T-helper 2 cell treated with Interferon-gamma antibody and Interleukin-4, amounts not matched to agents 100 ng/mL and 5 ng/mL, for 36 hours (primary cell): ENCODE data around the gene AKT3. TPM values are rescaled to one million over a fixed set of nuclear protein-coding genes. Genes with fewer than 3 reads are reported as not detected.

Experiments used
- intact Hi-C: fragments of 100-400 bp; cut with micrococcal nuclease; formaldehyde crosslinking; loops from one replicate; pipeline ENCODE4 v1.15.1; 2023
- total RNA-seq: library from RNA; stranded (reverse); gene quantifications from 2 replicates; pipeline ENCODE4 v1.2.3, GENCODE V29; 2022

AKT3 gene
- total RNA-seq, 1 donor from 2014 or later = 23.2 TPM

DNA sequence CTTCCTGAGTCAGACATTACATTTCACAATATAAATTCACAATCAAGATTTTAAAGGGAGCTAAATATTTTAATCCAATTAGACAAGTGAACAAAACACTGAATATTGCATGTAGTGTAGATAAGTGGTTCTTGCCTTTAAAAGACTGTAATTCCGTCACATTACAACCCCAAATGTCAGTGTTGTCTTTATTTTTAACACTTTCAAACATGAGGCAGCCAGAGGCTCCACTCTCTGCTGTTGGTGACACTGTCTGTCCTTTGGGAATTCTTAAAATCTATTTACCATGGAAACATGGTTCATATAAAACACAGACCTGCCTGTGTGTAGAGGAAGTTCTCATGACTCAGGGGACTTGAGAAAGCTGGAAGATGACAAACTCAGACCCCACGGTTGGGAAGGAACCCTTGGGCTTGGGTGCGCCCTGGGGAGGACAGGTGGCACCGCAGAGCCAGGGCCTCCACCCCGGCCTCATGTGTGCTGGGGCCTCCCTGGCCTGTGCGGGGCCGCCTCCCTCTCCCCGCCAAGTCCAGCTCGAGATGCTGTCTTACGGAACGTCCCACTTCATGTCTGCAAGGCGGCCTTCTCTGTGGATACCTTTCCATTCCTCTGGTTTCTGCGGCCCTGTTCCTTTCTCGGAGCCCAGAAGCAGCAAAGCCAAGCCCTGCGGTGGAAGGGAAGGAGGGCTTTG lies 355.2 kb downstream of the AKT3 start:
- intact Hi-C loops = no loop called here

DNA sequence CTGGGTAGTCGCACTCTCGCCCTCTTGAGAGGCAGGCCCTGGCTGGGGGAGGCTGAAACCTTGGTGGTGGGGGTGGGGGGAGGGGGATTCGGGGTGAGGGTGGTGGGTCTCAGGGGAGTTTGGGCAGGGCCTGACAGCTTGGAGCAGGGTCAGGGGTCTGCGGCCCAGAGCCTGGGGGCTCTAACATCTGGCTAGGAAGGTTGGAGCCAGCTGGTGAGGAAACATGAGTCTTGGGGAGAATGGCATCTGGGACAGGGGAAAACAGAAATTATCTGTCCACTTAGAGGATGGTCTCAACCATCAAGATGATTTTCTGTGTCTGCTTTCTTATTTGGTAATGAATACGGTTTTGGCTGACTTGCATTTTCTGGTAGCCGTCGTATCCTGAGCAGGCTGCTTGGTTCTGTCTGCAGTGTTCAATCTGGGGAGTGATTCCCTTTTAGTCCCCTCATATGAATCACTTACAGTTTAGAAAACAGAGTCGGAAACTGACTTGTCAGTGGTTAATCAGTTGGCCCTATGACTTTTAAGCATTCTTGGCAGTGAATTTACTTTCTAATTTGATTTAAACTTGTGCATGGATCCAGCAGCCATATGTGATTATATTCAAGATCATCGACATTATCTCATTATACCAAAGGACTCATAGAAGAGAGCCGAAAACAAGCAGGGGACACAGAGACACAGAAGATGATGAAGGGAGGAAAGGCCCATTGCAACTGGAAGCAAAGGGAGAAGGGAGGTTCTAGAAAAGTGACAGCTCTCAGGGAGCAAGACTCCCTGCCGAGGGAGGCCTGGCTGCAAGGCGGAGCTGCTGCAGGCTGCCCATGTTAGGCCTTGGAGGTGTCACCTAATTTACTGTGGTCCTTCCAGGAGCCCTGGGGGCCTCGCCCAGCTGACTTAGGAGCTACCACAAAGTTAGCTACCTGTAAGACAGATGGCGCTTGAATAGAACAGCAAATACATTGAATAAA lies 356.6 kb downstream of the AKT3 start:
- intact Hi-C loops = no loop called here

DNA sequence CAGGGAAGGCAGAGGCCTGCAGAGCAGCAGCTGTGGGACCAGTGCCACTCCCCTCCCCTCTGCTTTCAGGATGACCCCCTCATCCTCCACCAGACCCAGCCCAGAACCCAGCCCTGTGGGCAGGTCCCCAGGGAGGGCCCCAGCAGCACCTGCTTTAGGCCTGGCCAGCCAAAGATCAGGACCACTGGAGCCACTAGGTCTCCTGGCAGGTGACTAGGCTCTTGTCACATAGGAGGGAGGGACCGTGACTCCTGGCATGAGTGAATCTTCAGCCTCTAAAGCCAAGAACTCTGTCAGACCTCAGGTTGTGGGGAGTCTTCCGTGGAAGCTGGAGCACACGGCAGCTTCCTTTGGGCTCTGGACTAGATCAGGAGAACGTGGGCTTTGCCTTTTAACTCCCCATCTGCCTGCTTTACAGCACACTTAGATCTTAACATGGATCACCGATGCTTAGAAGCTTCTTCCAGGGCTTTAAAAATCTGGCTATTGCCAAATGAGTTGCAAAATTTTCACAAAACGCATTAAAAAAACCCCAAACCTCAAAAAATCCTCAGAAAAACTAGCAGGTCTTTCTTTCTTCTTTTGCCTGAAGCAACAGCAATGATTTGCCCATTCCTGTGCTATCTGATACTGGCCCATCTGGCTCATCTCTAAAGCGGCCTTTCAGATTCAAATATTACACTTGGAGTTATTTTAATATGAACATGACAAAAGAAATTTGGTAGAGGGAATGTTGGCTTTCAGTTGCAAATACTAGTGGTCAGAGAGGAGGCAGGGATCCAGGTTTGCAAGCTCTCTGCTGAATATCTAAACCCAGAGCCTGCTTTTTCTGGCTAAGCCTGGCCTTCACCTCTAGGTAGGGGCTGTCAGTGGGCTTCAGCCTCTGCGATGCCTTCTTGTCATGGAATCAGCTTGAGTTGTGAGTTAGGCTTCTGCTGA lies 359.0 kb downstream of the AKT3 start:
- intact Hi-C loops = no loop called here

DNA sequence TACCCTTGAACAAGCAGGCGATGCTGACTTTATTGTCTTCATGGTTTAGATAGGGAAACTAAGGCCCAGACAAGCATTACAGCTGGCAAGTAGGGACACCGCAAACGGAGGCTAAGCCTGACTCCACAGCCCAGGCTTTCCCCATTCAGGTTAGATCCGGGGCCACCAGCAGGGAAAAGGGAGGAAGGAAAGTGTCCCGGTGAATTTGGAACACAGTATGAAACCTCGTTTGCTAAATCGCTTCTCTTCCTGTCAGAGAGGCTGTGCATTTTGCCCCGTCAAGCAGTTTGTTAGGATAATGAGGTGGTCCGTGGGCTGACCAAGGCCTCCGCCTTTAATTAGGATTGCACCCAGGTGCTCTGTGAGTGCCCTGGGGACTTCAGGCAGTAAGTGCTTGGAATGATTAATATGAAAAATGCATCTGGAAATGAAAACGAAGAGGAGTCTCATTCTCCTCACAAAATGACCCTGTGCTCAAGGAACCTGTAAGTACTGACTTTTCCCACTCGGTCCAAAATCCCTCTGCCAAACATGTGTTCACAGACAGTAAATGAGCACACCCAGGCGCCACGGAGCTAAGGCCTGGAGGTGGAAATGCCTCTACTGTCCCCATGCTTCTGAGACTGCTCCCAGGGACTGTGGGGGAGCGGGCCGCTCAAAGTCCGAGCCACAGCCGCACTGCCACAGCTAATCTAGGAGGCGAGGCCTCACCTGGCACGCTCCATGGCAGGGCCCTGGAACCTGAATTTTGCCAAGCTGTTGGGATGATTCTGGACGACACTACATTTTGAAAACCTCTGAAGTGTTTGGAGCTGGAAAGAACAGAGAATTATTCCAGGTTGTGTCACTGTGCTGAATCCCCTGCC lies 360.1 kb downstream of the AKT3 start:
- intact Hi-C loops = no loop called here

DNA sequence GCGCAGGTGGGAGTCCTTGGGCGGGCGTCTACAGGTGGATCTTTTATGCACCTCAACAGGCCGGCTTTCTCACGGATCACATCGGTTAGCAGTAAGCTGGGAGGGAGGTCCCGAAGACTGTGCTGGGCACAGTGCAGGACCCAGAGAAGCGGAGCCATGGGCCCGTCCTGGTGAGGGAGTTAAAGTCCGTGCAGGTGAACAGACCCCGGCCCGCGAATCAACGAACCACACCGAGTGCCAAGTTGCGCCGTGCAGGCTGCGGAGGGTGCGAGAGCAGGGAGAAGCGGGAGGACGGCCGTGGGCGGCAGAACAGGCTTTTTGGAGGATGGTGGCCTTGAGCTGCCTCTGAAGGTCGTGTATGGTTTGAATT lies 360.9 kb downstream of the AKT3 start:
- intact Hi-C loops = no loop called here

DNA sequence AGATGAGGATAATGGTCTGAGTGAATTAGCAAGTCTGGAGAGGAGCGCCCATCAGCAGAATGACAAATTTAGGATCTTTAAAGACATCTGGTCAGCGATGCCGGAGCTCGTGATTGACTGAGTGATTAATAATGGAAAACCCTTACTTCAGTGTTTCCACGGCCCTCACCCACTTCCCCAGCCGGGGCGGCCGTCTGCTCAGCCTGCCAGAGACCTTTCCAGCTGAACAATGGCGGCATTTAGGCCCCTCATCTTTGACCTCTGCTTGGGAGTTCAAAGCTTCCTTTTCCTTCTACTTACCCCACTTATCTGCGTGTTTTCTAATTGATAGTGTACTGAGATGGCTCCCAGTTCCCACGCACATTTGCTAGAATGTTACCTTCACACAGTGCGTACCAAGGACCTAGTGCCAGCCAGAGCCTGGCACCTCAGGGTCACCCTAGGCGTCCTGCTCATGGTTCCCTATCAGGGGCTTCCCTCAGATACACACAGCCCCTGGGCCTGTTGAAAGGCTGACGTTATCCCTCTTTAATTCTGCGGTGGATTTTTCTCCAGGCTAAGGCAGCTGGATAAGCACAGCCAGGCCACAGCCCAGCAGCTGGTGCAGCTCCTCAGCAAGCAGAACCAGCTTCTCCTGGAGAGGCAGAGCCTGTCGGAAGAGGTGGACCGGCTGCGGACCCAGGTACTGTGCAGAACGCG lies 361.4 kb downstream of the AKT3 start:
- intact Hi-C loops = no loop called here

DNA sequence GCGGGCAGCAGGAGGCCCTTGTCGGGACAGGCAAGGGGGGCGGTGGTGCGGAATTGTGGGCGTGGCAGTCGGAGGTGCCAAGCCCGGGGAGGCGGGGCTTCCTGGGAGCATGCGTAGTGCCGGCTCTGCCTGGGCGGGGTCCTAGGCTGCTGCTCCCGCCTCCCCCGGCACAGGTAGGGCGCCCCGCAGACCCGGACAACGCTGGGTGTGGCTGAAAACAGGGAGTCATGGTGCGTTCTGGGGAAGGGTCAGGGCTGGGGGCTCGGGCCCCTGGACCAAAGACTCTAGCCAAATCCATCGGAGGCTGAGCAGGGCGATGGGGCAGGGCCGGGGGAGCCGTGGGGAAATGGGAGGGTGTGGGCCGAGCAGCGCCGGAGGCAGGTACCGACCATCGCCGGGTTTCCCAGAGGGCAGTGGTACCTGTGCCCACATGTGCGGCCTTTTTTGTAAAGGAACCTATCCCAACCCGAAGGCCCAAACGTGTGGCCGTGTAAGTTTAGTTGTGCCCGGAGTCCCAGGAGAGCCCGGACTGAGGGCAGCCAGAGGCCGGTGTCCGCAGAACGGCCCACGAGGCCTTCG lies 362.3 kb downstream of the AKT3 start:
- intact Hi-C loops = no loop called here

DNA sequence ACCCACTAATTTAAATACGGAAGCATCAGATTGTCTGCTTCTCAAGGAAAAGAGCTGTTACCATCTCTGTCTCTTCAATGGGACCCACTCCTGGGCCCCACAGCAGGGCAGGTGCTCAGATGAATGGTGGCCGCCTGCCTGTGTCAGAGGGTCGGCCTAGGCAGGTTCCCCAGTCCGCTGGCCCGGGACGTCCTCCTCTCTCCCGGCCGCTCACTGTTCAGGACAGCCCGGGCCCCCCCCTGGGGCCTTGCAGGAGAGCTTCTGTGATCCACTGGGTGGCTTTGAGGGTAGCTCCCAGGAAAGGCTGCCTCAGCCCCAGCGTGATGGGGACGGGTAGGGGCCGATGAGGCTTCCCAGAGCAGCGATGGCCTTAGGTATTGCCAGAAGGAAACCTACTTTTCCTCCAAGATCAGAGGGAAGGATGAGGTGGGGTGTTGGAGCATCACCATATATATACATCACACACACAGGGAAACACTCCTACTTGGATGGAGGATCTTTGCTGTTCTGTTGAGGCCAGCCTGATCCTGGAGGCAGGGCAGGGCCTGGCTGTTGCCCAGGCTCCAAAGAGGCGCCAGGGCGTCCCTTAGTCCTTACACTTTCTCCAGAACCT lies 362.9 kb downstream of the AKT3 start:
- intact Hi-C loops = no loop called here

DNA sequence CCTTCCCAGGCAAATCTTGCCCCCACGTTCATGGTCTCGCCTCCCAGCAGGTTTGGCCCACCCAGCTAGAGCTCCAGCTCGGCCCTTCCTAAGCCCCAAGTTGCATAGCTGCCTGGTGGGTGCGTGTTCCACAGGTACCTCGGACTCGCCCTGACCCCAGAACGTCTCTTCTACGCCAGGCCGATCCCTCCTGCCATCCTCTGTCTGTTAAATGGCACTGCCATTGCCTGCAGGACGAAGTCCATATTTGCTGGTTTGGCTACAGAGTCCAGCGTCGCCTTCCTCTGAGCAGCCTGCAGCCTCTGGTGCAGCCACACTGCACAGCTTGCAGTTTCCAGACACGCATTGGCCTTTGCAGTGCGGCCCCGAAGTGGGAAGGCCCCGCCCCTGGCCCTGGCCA lies 366.1 kb downstream of the AKT3 start:
- intact Hi-C loops = no loop called here

DNA sequence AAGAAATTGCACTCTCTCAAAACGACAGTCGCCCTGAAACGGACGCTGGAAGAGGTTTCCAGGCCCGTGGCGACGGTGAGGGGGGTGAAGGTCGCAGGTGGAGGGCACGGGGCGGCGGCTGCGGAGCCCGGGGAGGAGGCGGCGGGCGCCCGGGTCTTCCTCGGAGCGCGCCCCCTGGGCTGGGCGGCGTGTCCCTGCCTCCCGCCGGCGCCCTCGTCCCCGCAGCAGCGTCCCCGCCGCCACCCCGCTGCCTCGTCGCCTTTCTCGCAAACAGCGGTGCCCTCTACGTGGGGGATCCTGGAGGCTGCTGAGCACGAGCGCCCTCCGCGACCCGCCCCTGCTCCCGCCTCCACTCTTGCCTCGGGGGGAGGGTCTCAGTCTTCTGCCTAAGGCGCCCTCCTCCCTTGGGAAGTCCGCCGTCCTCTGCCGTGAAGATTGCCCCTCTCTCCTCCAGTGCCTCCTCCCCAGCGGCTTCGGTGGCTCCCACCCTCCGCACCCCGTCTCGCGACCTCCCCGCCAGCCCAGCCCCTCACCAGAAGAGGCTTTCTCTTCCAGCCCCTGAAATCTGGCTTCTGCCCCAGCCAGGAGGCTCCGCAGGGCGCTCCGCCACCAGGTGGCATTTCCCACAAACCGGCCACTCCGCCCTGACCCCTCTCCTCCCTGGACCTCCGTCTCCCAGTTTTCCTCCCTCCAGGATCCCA lies 366.8 kb downstream of the AKT3 start:
- intact Hi-C loops = no loop called here

DNA sequence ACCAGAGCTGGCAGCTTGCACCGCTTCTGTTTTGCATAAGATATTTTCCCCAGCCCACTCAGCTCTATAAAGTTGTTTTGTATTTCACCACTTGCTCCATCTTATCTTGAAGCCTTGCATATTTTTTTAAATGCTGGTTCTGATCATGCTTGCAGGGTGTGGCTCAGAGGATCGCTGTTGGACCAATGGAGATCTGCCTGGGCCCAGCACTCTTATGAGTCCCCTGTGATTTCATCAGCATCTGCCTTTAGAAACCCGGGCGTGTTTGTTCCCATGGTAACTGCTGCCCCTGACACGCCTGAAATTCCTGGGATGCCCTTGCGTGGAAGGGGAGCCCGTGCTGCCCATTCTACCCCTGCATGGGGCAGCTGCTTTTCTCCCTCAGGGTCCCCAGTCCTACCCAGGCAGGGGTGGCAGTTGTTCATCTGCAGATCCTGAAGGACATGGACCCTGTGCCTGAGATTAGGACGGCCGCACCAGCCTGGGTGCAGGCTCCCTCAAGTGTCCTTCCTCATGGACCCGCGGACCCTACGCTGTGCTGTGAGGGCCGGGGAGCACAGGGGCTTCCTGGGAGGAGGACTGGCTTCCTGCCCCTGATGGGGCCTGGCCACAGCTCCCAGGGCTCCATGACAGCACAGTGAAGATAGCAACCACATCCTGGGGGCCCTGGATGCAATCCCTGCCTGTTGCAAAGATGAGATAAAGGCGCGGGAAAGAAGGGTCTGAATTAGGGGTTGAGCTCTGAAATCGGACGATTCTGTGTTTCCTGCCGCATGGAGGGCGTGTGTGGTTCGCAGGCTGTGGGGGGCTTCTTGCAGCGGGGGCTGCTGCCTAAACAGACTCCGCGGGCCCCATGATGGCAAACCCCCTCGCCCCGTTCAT lies 367.7 kb downstream of the AKT3 start:
- intact Hi-C loops = no loop called here

DNA sequence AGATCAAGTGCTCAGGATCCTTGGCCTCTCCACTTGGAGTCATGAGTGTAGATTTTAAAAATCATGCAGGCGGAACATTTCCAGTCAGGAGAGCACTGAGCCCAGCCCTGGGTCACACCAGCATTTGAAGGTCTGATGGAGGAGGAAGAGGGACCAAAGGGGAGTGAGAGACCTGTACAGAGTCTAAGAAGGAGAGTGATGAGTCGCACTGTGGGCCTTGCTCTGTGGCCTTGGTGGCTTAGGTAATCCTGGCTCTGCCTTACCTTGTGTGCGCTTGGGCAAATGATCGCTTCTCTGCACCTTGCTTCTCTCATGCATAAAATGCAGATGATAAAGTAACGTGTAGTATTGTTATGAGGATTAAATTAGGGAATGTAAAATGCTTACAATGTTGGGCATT lies 368.9 kb downstream of the AKT3 start:
- intact Hi-C loops = no loop called here

DNA sequence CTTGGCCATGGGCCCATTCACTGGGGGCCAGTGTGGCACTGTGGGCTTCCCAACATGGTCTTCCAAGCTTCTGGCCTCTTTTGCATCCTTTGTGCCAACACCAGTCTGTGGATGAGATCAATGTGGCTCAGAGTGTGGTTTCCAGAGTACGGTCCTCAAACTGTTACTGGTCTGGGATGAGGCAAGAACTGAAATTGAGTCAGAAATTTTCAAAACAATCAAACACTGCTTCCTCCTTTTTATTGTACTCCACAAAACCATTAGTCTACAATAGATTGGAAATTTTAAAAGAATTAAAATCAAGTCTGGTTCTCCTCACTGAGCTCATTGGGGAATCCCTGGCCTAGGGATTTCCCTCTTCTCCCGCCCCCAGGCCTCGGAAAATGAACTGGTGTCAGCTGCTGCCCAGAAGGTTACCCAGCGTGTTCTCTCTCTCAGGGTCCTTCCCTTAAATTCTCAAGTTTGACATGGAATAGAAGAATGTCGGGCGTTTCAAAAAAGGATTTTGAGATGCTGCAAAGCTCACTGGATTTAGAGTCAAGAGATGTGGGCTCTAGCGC lies 372.2 kb downstream of the AKT3 start:
- intact Hi-C loops = loop anchor here (5.0 kb wide), 1 partner anchor 269 kb away; no protein-coding TSS in a partner anchor

DNA sequence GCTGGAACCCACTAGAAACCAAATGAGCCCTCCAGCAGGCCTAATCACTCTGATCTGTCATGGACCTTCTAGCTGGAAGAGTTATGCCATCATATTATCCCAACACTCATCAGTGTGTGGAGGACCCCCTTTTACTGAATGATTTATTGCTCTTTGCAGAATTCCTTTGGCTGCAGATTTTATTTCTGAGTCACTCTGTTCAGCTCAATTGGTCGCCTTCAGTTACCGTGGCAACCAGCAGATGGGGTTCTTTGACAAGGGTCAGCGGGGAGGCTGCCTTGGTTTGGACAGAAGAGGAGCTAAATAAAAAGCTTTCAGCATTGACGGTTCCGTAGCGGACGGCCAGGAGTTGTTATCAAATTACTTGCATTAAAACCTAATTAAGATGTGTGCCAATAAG lies 374.1 kb downstream of the AKT3 start:
- intact Hi-C loops = loop anchor here (5.0 kb wide), 1 partner anchor 271 kb away; no protein-coding TSS in a partner anchor

DNA sequence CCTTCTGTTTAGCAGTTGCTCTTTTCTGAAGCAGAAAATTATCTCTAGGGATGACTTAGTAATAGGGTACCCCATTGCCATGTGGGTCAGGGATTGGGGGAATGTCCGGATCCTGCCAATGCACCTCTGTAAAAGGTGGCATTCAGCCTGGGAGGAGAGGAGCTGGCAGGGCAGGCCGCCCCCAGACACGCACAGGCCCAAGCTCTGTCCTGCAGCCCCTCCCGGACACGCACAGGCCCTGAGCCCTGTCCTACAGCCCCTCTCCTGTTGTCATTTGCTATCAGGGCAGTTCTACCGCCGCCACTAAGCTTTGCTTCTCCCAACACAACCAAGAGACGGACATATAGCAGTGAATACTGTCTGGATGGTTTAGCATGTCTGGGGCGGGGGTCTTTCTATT lies 375.1 kb downstream of the AKT3 start:
- intact Hi-C loops = loop anchor here (5.0 kb wide), 1 partner anchor 272 kb away; no protein-coding TSS in a partner anchor

DNA sequence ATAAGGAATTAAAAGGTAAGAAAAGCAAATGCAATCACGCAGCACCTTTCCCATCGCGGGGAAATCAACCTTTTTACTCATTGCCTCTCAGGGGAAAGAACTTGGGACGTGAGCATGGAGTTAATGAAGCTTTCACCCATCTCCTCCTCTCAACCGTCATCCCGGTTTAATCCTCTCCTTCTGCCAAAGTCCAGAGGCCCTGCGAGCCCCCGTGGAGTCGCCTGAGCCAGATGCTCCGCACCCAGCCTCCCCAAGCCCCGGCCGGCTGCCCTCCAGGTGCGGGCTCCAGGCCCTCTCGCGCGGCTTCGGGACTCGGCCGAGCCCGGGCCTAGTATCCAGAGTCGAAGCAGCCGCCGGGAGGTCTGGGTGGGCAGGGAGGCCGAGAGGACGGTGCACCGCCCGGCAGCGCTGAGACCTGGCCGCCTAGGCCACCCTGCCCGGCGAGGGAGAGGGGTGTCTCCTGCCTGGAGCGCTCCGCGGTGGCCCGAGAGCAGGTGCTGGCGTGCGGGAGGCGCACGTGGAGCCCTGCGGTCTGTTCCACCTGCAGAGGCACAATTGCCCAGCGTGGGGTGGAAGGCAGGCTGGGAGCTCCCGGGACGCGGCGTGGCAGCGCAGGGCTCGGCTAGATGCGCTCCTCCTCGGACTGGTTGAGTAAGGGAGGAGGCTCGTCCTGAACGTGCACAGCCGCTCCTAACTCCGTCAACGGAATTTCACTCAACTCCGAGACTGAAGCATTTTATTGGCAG lies 375.7 kb downstream of the AKT3 start:
- intact Hi-C loops = no loop called here
